ENCODE measurements around the gene DPP6.

DPP6 gene

DNA sequence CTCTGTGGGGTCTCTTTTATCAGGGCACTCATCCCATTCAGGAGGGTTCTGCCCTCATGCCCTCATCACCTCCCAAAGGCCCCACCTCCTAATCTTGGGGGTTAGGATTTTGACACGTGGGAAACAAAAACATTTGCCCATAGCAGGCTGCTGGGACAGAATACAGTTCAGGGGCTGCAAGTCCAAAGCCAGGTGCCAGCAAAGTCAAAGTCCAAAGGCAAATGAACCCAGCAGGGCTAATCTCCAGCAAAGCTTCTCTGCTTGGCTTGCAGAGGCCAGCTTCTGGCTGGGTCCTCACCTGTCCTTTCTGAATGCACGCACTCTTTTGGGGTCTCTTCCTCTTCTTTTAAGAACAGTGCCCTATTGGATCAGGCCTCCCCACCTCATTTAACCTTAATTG is 359.9 kb downstream of the DPP6 start:
- no peak for DNase-seq (ENCODE audit: insufficient read length, low spot score)
- FAIRE-seq = no peak
- no peak for TF ChIP-seq TAF1 (IDR thresholded peaks at IDR 0.05; ENCODE audit: low read depth, low read length)
- no peak for TF ChIP-seq POU2F2 (IDR thresholded peaks at IDR 0.05; ENCODE audit: low read depth, low read length)
- TF ChIP-seq POLR2AphosphoS5 (IDR thresholded peaks at IDR 0.05; ENCODE audit: low read depth, low read length) = no peak

GRCh38 chr7:154415709-154416399 is 363.7 kb downstream of the DPP6 start:
- TF ChIP-seq POLR2A (IDR thresholded peaks at IDR 0.05; ENCODE audit: low read depth, low read length) (no peak), TAF1 (IDR thresholded peaks at IDR 0.05; ENCODE audit: low read depth, low read length) (no peak), POU2F2 (IDR thresholded peaks at IDR 0.05; ENCODE audit: low read depth, low read length) (no peak), PAX5 (IDR thresholded peaks at IDR 0.05; ENCODE audit: insufficient read depth, low read length, severe bottlenecking) (no peak), POLR2AphosphoS5 (IDR thresholded peaks at IDR 0.05; ENCODE audit: low read depth, low read length) (no peak), SPI1 (IDR thresholded peaks at IDR 0.05; ENCODE audit: low read depth, low read length) (no peak)
- DNase-seq (ENCODE audit: insufficient read length, low spot score) (no peak), FAIRE-seq (no peak)

DNA sequence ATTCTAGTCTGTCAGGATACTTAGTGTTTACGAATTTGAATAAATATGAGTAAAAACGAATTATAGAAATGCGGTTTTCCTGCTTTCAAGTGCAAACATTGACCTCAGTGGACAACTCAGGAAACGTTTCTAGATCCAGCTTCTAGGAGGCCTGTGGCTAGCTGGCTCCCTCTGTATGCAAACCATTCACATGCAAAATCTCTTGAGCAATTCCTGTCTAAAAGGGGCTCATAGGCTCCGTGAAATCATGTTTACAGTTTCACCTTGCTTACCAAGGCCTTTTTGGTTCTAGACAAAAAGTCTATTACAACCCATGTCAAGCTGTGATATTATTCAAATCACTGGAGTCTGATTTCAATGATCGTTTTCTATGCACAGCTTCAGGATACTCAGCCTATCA is 364.5 kb downstream of the DPP6 start:
- TF ChIP-seq PAX5 (IDR thresholded peaks at IDR 0.05; ENCODE audit: insufficient read depth, low read length, severe bottlenecking) = no peak
- no peak for DNase-seq (ENCODE audit: insufficient read length, low spot score)
- FAIRE-seq = no peak

- DNase-seq (ENCODE audit: insufficient read length, low spot score) (no peak), FAIRE-seq (no peak)
- TF ChIP-seq SPI1 (IDR thresholded peaks at IDR 0.05; ENCODE audit: low read depth, low read length) = no peak
- no peak for TF ChIP-seq TAF1 (IDR thresholded peaks at IDR 0.05; ENCODE audit: low read depth, low read length)
- TF ChIP-seq PAX5 (IDR thresholded peaks at IDR 0.05; ENCODE audit: insufficient read depth, low read length, severe bottlenecking) = no peak
- TF ChIP-seq POU2F2 (IDR thresholded peaks at IDR 0.05; ENCODE audit: low read depth, low read length) = no peak
- no peak for TF ChIP-seq POLR2AphosphoS5 (IDR thresholded peaks at IDR 0.05; ENCODE audit: low read depth, low read length)
- no peak for TF ChIP-seq POLR2A (IDR thresholded peaks at IDR 0.05; ENCODE audit: low read depth, low read length)
These were observed 367.1 kb downstream of the DPP6 start for GRCh38 chr7:154419344-154419743.

- DNase-seq (ENCODE audit: insufficient read length, low spot score) (no peak), FAIRE-seq (no peak)
- TF ChIP-seq POLR2A (IDR thresholded peaks at IDR 0.05; ENCODE audit: low read depth, low read length) = no peak
- no peak for TF ChIP-seq POU2F2 (IDR thresholded peaks at IDR 0.05; ENCODE audit: low read depth, low read length)
- TF ChIP-seq TAF1 (IDR thresholded peaks at IDR 0.05; ENCODE audit: low read depth, low read length) = no peak
- no peak for TF ChIP-seq SPI1 (IDR thresholded peaks at IDR 0.05; ENCODE audit: low read depth, low read length)
- no peak for TF ChIP-seq POLR2AphosphoS5 (IDR thresholded peaks at IDR 0.05; ENCODE audit: low read depth, low read length)
- no peak for TF ChIP-seq PAX5 (IDR thresholded peaks at IDR 0.05; ENCODE audit: insufficient read depth, low read length, severe bottlenecking)
These were observed 371.0 kb downstream of the DPP6 start for GRCh38 chr7:154423231-154423630.

DNA sequence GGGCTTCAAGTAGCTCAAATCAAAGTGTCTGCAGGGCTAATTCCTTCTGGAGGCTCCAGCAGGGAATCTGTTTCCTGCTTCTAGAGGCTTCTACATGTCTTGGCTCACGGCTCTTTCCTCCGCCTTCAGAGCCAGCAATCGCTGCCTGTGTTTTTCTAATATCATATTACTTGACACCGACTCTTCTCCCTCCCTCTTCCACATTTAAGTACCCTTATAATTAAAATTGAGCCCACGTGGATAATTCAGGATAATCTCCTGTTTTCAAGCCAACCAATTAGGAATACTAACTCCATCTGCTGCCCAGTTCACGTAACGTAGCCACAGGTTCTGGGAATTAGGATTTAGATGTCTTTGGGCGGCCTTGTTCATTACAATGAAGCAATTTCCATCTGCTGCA is 372.2 kb downstream of the DPP6 start:
- DNase-seq (ENCODE audit: insufficient read length, low spot score) = no peak
- FAIRE-seq = no peak
- TF ChIP-seq PAX5 (IDR thresholded peaks at IDR 0.05; ENCODE audit: insufficient read depth, low read length, severe bottlenecking) (no peak), POU2F2 (IDR thresholded peaks at IDR 0.05; ENCODE audit: low read depth, low read length) (no peak), POLR2A (IDR thresholded peaks at IDR 0.05; ENCODE audit: low read depth, low read length) (no peak), TAF1 (IDR thresholded peaks at IDR 0.05; ENCODE audit: low read depth, low read length) (no peak), POLR2AphosphoS5 (IDR thresholded peaks at IDR 0.05; ENCODE audit: low read depth, low read length) (no peak), SPI1 (IDR thresholded peaks at IDR 0.05; ENCODE audit: low read depth, low read length) (no peak)

GRCh38 chr7:154425271-154425670 is 373.1 kb downstream of the DPP6 start:
- DNase-seq (ENCODE audit: insufficient read length, low spot score) (no peak), FAIRE-seq (no peak)
- TF ChIP-seq TAF1 (IDR thresholded peaks at IDR 0.05; ENCODE audit: low read depth, low read length) (no peak), POLR2A (IDR thresholded peaks at IDR 0.05; ENCODE audit: low read depth, low read length) (no peak), SPI1 (IDR thresholded peaks at IDR 0.05; ENCODE audit: low read depth, low read length) (no peak), POU2F2 (IDR thresholded peaks at IDR 0.05; ENCODE audit: low read depth, low read length) (no peak), POLR2AphosphoS5 (IDR thresholded peaks at IDR 0.05; ENCODE audit: low read depth, low read length) (no peak), PAX5 (IDR thresholded peaks at IDR 0.05; ENCODE audit: insufficient read depth, low read length, severe bottlenecking) (no peak)

DNA sequence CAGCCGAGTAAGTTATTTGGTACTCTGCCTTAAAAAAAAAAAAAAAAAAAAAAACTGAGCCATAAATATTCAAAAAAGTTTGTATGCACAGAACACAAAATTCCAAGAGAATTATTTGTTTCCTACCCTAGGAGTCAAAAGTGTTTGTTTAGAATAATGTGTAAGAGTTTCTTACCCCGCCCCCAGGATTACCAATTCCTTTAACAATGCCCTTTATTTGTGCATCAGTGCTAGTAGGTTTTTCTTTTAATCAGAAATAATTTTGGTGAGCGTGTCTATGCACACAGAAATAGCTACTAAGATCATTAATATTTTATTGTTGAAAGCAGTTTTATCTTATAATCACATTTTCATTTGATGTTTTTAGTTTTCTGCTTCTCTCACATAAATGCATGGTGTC is 374.6 kb downstream of the DPP6 start:
- TF ChIP-seq TAF1 (IDR thresholded peaks at IDR 0.05; ENCODE audit: low read depth, low read length) (no peak), POU2F2 (IDR thresholded peaks at IDR 0.05; ENCODE audit: low read depth, low read length) (no peak), POLR2A (IDR thresholded peaks at IDR 0.05; ENCODE audit: low read depth, low read length) (no peak), SPI1 (IDR thresholded peaks at IDR 0.05; ENCODE audit: low read depth, low read length) (no peak), PAX5 (IDR thresholded peaks at IDR 0.05; ENCODE audit: insufficient read depth, low read length, severe bottlenecking) (no peak), POLR2AphosphoS5 (IDR thresholded peaks at IDR 0.05; ENCODE audit: low read depth, low read length) (no peak)
- DNase-seq (ENCODE audit: insufficient read length, low spot score) = no peak
- FAIRE-seq = no peak

DNA sequence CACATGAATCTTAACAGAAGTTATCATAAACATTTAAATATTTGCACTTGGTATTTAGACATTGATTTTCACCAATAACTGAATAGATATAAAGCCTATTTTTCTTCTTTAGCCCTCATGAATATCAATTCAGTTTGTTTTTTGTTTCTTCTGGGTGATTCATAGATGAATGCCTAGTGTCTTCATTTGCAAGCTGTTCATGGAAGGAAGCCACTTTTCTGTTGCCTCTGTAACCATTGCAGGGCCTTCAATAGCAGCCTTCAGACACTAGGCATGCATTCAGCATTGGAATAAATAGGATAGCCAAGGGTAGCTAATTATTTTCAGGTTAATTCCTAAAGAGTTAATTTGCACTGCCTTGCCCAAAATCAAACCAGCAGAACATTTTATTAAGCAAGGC is 375.3 kb downstream of the DPP6 start:
- FAIRE-seq = no peak
- no peak for TF ChIP-seq PAX5 (IDR thresholded peaks at IDR 0.05; ENCODE audit: insufficient read depth, low read length, severe bottlenecking)
- TF ChIP-seq POU2F2 (IDR thresholded peaks at IDR 0.05; ENCODE audit: low read depth, low read length) = no peak
- no peak for TF ChIP-seq SPI1 (IDR thresholded peaks at IDR 0.05; ENCODE audit: low read depth, low read length)
- no peak for TF ChIP-seq POLR2AphosphoS5 (IDR thresholded peaks at IDR 0.05; ENCODE audit: low read depth, low read length)
- TF ChIP-seq POLR2A (IDR thresholded peaks at IDR 0.05; ENCODE audit: low read depth, low read length) = no peak
- TF ChIP-seq TAF1 (IDR thresholded peaks at IDR 0.05; ENCODE audit: low read depth, low read length) = no peak
- DNase-seq (ENCODE audit: insufficient read length, low spot score) = no peak

DNA sequence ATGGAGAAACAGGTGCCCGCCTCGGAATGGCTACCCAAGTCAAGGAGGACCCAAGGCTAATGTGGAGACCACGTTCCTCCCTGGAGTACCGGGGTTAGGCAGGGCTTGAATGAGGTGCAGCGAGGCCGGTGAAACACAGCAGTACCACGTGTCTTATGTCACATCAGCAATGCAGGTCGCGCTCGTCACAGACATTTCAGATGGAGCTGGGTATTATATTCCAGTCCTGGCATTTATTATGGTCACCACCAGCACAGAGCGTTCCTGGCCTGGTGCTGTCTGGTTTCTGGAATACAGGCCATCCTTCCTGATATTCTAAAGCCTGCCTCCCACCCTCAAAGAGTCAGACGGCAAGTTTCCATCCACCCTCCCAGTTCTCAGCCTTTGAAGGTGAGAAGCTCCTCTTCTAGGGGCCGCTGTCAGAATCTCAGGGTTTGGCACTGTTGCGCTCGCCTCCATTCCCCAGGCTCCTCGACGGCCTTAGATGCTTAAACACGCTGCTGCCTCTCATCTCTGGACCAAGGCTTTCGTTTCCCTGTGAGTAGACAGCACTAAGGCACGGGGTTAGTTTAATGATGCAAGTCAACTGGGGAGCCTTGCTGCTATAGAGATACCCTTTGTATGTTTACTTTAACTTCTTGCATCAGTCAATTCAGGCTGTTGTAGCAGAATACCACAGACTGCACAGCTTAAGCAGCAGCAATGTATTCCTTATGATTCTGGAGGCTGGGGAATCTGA is 377.6 kb downstream of the DPP6 start:
- no peak for TF ChIP-seq POLR2A (IDR thresholded peaks at IDR 0.05; ENCODE audit: low read depth, low read length)
- no peak for TF ChIP-seq POLR2AphosphoS5 (IDR thresholded peaks at IDR 0.05; ENCODE audit: low read depth, low read length)
- TF ChIP-seq TAF1 (IDR thresholded peaks at IDR 0.05; ENCODE audit: low read depth, low read length) = no peak
- no peak for TF ChIP-seq PAX5 (IDR thresholded peaks at IDR 0.05; ENCODE audit: insufficient read depth, low read length, severe bottlenecking)
- TF ChIP-seq POU2F2 (IDR thresholded peaks at IDR 0.05; ENCODE audit: low read depth, low read length) = no peak
- TF ChIP-seq SPI1 (IDR thresholded peaks at IDR 0.05; ENCODE audit: low read depth, low read length) = no peak
- FAIRE-seq = no peak
- DNase-seq (ENCODE audit: insufficient read length, low spot score) = no peak
